Choroid plexus epithelial cell (primary cell): ENCODE data around the gene PLD1.
"Not testable (repeated sequence)": the region's sequence is repeated elsewhere in the genome, so short reads cannot be mapped to it uniquely, and the experiment has no call there.

ENCODE experiments used
- DNase-seq: peaks from one replicate; pipeline ENCODE4 v3.0.0-alpha.2; 2010; ENCODE audit warnings: low read depth
- H3K4me3 ChIP-seq: 2 replicates; pipeline ENCODE4 v1.5.1; 2011; ENCODE audit warnings: low read depth, mild to moderate bottlenecking, control low read depth, low read length, moderate library complexity
- TF ChIP-seq, protein P1 (sequence below): conservative IDR thresholded peaks from 2 replicates; pipeline ENCODE4 v1.5.1; 2011; ENCODE audit warnings: low read depth, mild to moderate bottlenecking, control low read depth, inconsistent platforms, low read length, moderate library complexity

PLD1 gene

DNA sequence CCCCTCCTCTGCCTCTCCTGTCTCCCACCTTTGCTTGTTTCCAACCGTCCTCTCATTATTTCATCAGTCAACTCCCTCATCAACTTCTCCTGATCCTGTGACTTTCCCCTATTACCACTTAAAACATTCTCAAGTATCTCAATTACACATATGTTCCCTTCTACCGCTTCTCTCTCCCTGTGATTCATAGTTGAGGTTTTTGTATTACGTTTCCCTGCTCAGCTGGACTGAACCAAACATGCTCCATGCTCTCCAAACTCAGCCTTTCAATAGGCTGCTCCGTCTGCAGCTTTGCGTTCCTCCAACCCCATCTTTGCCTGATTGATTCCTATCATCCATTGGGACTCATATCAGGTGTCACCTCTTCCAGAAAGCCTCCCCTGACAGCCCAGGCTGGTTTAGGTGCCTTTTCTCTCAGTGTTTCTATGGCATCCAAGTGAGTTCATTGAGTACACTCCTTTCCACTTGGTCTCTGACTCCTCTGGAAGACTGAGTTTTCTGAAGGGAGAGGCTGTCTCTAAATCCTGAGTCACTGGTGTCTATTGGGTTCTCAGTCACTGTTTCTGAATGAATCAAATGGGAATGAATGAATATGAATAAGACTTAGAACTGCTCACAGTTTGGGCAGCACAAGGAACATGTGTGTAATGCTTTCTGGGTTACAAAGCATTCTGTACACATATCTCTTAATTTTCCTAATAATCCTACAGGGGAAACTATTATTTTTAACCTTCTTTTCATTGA lies 56.4 kb downstream of the PLD1 start:
- peak; percentile 92 for DNase-seq
- H3K4me3 ChIP-seq: no peak overlapping the region
- TF ChIP-seq, protein P1, sequence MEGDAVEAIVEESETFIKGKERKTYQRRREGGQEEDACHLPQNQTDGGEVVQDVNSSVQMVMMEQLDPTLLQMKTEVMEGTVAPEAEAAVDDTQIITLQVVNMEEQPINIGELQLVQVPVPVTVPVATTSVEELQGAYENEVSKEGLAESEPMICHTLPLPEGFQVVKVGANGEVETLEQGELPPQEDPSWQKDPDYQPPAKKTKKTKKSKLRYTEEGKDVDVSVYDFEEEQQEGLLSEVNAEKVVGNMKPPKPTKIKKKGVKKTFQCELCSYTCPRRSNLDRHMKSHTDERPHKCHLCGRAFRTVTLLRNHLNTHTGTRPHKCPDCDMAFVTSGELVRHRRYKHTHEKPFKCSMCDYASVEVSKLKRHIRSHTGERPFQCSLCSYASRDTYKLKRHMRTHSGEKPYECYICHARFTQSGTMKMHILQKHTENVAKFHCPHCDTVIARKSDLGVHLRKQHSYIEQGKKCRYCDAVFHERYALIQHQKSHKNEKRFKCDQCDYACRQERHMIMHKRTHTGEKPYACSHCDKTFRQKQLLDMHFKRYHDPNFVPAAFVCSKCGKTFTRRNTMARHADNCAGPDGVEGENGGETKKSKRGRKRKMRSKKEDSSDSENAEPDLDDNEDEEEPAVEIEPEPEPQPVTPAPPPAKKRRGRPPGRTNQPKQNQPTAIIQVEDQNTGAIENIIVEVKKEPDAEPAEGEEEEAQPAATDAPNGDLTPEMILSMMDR: no peak

DNA sequence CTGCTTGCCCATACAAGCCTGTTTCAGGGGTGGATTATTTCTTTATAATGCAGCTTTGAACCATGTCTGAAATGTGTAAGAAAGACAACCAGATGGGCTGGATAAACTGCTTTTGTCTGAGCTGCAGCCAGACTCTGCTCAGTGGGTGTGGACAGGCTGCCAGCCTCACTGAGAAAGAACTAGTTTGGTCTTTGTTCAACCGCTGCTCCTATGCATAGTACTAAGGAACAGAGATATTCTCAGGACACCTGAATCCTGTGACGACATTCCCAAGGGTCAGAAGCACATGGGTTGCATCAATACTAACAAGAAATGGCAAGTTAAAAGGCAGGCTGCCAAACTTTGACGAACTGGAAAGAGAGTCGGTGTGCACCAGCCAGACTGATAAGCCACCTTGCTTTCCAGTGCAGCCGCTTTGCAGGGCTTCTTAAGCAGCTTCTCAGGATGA lies 57.2 kb downstream of the PLD1 start:
- DNase-seq: peak; percentile 54
- TF ChIP-seq, protein P1: no peak
- no peak overlapping the region for H3K4me3 ChIP-seq

DNA sequence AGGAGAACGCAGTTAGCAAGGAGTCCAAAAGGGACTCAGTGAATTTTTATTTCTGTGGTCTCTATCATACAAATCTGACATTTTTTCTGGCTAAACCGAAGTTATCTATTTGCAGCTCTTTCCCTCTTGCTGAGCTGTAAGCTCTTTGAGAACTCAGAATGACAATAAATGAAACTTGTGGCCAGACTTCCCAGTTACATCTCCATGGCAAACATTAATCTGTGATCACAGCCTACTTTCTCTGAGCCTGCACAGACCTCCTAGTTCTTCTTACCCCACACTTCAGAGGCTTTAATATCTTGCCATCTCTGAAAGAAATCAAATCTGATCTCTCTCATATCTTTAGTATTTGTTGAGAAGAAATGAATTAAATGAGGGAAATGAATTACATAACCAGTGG lies 58.0 kb downstream of the PLD1 start:
- no peak for DNase-seq
- H3K4me3 ChIP-seq: no peak overlapping the region

DNA sequence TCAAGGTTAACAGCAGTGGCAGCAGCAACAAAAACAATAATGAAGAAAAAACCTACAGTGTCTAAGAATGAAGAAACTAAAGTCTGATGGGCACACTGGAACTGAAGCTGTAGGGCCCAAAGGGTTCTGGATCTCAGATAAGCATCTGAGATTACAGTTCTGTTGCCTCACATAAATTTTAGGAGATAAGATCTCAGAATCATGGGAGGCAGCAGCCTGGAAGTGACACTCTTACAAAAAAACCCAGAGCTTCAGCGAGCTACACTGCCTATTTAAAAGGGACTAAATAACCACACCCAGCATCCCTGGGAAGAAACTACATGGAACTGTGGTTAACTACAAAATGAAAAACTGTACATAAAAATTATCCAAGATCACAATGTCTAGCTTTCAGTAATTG lies 61.2 kb downstream of the PLD1 start:
- DNase-seq: no peak
- TF ChIP-seq, protein P1: no peak
- no peak overlapping the region for H3K4me3 ChIP-seq

More for the DNA sequence above, 58.0 kb downstream of the PLD1 start:
- TF ChIP-seq, protein P1: no peak

DNA sequence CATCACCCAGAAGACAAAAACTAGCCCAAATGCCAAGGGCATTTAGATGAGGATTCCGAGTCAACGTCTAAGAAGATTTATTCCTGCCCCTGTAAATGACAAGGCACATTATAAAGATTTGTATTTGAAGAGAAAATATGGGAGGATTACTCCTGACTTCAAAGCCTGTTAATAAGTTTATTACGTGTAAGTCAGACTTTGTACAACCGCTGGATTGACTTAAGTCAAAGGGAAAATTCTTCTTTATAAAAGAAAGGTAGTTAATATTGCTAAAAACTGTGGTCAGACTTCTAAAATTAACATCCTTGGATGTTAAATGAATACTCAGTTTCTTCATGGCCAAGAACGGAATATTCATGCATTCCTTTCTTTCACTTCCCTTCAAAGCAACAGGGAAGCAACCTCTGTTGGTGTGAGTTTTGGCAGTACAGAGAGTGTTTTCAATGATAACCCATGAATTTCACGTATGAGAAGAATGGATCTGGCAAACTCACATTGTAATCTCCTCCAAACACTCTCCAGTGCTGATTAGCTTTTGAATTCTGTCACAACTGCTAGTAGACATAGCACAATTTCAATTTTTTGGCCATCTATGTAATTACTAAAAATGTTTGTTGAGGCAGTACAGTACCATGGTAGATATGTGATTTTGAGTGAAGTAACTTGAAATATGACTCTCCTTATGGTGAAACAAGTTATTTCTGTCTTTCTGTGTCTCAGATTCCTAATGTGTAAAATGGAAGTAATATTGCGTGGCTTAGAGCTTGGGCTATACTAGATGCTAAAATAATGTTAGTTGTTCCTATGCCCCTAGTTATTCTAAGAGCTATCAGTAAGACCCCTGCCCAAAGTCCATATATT lies 62.0 kb downstream of the PLD1 start:
- DNase-seq: peak; percentile 84
- TF ChIP-seq, protein P1: no peak
- H3K4me3 ChIP-seq: no peak overlapping the region

DNA sequence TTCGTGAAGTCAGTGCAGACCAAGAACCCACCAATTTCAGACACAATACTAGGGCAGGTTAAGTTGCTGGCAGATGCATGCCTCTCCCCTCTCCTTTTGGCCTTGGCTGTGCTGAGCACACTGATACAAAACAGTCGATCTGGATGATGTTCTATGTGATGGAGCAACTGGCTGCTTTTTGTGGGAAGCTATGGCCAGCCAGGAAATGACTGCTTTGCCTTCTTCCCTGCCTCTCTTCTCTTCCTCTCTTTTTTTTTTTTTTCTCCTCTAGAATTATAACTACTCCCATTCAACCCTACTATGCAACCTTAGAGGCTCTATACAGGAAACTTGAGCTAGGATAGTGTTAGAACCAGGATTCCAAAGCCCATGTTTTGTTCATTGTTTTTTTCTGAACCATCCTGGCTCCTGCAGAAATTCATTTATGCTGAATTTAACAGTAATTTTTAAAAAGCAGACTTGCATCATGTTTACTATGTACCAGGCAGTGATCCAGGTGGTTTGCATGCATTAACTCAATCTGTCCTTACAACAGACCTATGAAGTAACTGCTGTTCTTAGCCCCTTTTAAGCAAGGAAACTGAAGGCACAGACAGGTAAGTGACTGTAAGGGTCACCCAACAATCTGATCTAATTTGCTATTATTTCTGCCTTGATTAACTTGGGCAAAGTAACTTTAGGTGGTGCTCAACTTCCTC lies 62.9 kb downstream of the PLD1 start:
- peak; percentile 44 for DNase-seq
- TF ChIP-seq, protein P1: no peak
- no peak overlapping the region for H3K4me3 ChIP-seq

DNA sequence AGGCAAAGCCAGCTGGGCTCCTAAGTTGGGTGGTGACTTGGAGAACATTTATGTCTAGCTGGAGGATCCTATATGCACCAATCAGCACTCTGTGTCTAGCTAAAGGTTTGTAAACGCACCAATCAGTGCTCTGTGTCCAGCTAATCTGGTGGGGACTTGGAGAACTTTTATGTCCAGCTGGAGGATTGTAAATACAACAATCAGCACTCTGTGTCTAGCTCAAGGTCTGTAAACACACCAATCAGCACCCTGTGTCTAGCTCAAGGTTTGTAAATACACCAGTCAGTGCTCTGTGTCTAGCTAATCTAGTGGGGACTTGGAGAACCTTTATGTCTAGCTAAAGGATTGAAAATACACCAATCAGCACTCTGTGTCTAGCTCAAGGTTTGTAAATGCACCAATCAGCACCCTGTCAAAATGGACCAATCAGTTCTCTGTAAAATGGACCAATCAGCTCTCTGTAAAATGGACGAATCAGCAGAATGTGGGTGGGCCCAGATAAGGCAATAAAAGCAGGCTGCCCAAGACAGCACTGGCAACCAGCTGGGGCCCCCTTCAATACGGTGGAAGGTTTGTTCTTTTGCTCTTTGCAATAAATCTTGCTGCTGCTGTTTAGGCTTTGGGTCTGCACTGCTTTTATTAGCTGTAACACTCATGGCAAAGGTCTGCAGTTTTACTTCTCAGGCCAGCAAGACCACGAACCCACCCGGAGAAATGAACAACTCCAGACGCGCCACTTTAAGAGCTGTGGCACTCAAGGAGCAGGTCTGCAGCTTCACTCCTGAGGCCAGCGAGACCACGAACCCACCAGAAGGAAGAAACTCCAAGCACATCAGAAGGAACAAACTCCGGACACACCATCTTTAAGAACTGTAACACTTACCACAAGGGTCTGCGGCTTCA lies 63.7 kb downstream of the PLD1 start:
- DNase-seq, H3K4me3 ChIP-seq: not testable (repeated sequence)
